ENCODE results near the gene CARD11. TPM values are rescaled to one million over a fixed set of nuclear protein-coding genes. Genes with fewer than 3 reads are reported as not detected.

CARD11 gene
- total and polyA plus RNA-seq, 11 donors: 0.15 to 3.2 (median 0.33) TPM; not detected in 2

DNA sequence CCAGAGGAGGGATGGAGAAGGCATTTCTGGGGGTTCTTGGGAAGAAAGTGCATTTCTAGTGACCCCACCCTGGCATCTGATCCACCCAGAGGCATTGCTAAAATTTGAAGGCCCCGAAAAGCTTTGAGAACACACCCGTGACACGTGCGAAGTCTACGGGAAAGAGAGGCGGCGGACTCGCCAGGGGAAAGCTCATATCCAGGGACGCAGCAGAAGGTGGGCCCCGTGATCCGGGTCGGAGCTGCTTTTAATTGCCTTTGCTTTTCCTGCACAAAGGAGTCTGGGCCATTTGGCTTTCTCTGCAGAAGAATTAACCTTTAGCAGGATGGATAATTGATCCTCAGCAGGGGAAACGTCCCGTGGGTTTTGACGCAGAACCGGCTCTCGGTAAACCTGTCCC is 50.3 kb downstream of the CARD11 start:
- ATAC-seq: no peak
- TF ChIP-seq POLR2A (IDR thresholded peaks at IDR 0.05): no peak
- TF ChIP-seq, protein P1, sequence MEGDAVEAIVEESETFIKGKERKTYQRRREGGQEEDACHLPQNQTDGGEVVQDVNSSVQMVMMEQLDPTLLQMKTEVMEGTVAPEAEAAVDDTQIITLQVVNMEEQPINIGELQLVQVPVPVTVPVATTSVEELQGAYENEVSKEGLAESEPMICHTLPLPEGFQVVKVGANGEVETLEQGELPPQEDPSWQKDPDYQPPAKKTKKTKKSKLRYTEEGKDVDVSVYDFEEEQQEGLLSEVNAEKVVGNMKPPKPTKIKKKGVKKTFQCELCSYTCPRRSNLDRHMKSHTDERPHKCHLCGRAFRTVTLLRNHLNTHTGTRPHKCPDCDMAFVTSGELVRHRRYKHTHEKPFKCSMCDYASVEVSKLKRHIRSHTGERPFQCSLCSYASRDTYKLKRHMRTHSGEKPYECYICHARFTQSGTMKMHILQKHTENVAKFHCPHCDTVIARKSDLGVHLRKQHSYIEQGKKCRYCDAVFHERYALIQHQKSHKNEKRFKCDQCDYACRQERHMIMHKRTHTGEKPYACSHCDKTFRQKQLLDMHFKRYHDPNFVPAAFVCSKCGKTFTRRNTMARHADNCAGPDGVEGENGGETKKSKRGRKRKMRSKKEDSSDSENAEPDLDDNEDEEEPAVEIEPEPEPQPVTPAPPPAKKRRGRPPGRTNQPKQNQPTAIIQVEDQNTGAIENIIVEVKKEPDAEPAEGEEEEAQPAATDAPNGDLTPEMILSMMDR (IDR thresholded peaks at IDR 0.05): no peak

DNA sequence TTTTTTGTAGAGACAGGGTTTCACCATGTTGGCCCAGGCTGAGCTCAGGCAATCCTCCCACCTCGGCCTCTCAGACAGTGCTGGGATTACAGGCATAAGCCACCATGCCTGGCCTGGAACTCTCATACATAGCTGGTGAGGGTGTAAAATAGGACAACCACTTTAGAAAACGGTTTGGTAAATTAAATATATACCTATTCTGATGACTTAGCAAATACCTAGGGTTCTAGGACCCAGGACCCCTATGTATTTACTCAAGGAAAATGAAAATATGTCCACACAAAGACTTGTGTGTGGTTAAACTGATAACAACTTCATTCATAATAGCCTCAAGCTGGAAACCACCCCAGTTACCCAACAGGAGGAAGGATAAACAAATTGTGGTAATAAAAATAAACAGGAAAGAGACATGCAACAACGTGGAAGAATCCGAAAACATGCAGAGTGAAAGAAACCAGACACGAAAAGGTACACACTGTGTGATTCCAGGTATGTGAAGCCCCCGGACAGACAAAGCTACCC is 52.7 kb downstream of the CARD11 start:
- no peak for ATAC-seq
- TF ChIP-seq, protein P1 (IDR thresholded peaks at IDR 0.05): no peak
- no peak for TF ChIP-seq POLR2A (IDR thresholded peaks at IDR 0.05)
- H3K27me3 ChIP-seq: peaks cover 0 to 1% (median 0%) of the 10 kb centered on the region in 9 donors
- DNase-seq: no peak
- no peak overlapping the region for H3K27ac ChIP-seq
- H3K9me3 ChIP-seq: peaks cover 0 to 39% (median 0%) of the 10 kb centered on the region in 12 donors
- intact Hi-C loops (cut with DNase I): no loop called here
- no peaks in the 10 kb centered on the region for H3K4me1 ChIP-seq
- WGBS, 4 donors: 68 to 80% (median 76%) methylated on average over 6 of the region's 6 CpGs
- no peaks in the 10 kb centered on the region for H3K36me3 ChIP-seq
- no peak overlapping the region for H3K4me3 ChIP-seq

More for the DNA sequence above, 50.3 kb downstream of the CARD11 start:
- H3K4me1 ChIP-seq: no peaks in the 10 kb centered on the region
- H3K27ac ChIP-seq: no peak overlapping the region
- 69 to 87% (median 85%) methylated on average over 17 of the region's 17 CpGs for WGBS, 4 donors
- no peak for DNase-seq
- no peak overlapping the region for H3K4me3 ChIP-seq
- no peaks in the 10 kb centered on the region for H3K36me3 ChIP-seq
- H3K9me3 ChIP-seq: peaks cover 0 to 36% (median 0%) of the 10 kb centered on the region in 12 donors
- intact Hi-C loops (cut with DNase I): no loop called here
- H3K27me3 ChIP-seq: no peaks in the 10 kb centered on the region

DNA sequence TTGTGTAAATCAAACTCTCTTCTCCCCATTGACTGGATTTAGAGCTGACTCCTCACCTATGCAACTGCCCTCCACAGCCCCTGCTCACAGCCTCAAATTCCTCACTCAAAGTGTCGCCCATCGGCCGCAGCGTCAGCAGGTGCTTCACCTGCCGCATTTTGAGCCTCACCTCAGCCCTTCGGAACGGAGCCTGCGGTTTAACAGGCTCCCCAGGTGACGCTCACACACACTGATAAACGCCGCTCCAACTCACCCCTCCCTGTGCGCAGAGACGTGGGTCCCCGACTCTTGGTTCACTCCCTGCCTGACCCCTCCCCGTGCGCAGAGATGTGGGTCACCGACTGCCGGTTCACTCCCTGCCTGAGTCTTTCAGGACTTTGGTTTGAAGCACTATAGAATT is 57.1 kb downstream of the CARD11 start:
- no peak for ATAC-seq
- 85 to 93% (median 92%) methylated on average over 18 of the region's 18 CpGs for WGBS, 4 donors
- H3K9me3 ChIP-seq: peaks cover 0 to 33% (median 0%) of the 10 kb centered on the region in 12 donors
- no peaks in the 10 kb centered on the region for H3K4me1 ChIP-seq
- no peak overlapping the region for H3K4me3 ChIP-seq
- H3K36me3 ChIP-seq: no peaks in the 10 kb centered on the region
- DNase-seq: no peak
- no peak for TF ChIP-seq POLR2A (IDR thresholded peaks at IDR 0.05)
- TF ChIP-seq, protein P1 (IDR thresholded peaks at IDR 0.05): no peak
- H3K27ac ChIP-seq: no peak overlapping the region
- intact Hi-C loops (cut with DNase I): no loop called here
- peaks cover 0 to 6% (median 0%) of the 10 kb centered on the region in 9 donors for H3K27me3 ChIP-seq

DNA sequence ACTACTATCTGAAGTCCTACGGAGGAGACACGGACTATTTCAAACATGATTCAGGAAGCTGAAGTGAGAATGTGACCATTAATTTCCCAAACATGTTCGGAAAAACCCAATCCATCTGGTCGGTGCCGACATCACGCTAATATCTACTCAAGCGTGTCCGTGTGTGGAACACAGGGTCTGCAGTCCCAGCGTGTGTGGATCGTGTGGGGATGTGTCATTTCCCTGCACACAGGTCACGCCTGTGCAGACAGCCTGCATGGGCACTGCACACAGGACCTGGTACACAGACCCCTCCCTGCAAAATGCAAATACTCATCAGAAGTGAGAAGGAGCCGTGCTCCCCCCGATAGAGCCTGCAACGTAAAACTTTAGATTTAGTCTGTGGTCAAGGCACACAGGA is 57.8 kb downstream of the CARD11 start:
- no peak for ATAC-seq
- H3K27me3 ChIP-seq: peaks cover 0 to 9% (median 0%) of the 10 kb centered on the region in 9 donors
- H3K9me3 ChIP-seq: peaks cover 0 to 27% (median 0%) of the 10 kb centered on the region in 12 donors
- no peak for DNase-seq
- TF ChIP-seq POLR2A (IDR thresholded peaks at IDR 0.05): no peak
- TF ChIP-seq, protein P1 (IDR thresholded peaks at IDR 0.05): no peak
- H3K4me1 ChIP-seq: no peaks in the 10 kb centered on the region
- no peak overlapping the region for H3K4me3 ChIP-seq
- no peaks in the 10 kb centered on the region for H3K36me3 ChIP-seq
- intact Hi-C loops (cut with DNase I): no loop called here
- WGBS, 4 donors: 86 to 91% (median 90%) methylated on average over 14 of the region's 14 CpGs
- no peak overlapping the region for H3K27ac ChIP-seq

Data from heart left ventricle (tissue), 16 donors.